DMS153 treated with DMSO at 0.1 percent for 48 hours (cell line): Measurements from ENCODE around the gene SYTL3.
"Not testable (repeated sequence)": the region's sequence is repeated elsewhere in the genome, so short reads cannot be mapped to it uniquely, and the experiment has no call there.

Experiments
- DNase-seq: peaks from one replicate; lab custom pipeline; 2025; ENCODE audit not compliant: unreplicated experiment; lab: John Stamatoyannopoulos, UW

SYTL3 gene

GRCh38 chr6:158621694-158622544 lies 27.9 kb upstream of the SYTL3 start:
- no peak for DNase-seq

GRCh38 chr6:158622545-158623190 lies 27.2 kb upstream of the SYTL3 start:
- DNase-seq: no peak

- no peak for DNase-seq
Measured at GRCh38 chr6:158624684-158625682, 24.9 kb upstream of the SYTL3 start.

GRCh38 chr6:158625881-158626305 lies 24.0 kb upstream of the SYTL3 start:
- DNase-seq: no peak

- no peak for DNase-seq
Measured at GRCh38 chr6:158626360-158627167, 23.3 kb upstream of the SYTL3 start.

- DNase-seq: no peak
Measured at GRCh38 chr6:158627168-158627939, 22.5 kb upstream of the SYTL3 start.

- no peak for DNase-seq
Measured at GRCh38 chr6:158627940-158628211, 22.0 kb upstream of the SYTL3 start.

- DNase-seq: no peak
Measured at GRCh38 chr6:158628542-158628941, 21.3 kb upstream of the SYTL3 start.

GRCh38 chr6:158629367-158630221 lies 20.3 kb upstream of the SYTL3 start:
- DNase-seq: no peak

- no peak for DNase-seq
Measured at GRCh38 chr6:158630938-158631616, 18.8 kb upstream of the SYTL3 start.

GRCh38 chr6:158631678-158632537 lies 17.9 kb upstream of the SYTL3 start:
- no peak for DNase-seq

GRCh38 chr6:158632538-158633119 lies 17.2 kb upstream of the SYTL3 start:
- not testable (repeated sequence) for DNase-seq

GRCh38 chr6:158633127-158633526 lies 16.7 kb upstream of the SYTL3 start:
- DNase-seq: no peak

GRCh38 chr6:158634695-158635426 lies 15.0 kb upstream of the SYTL3 start:
- no peak for DNase-seq

- no peak for DNase-seq
Measured at GRCh38 chr6:158635427-158636073, 14.3 kb upstream of the SYTL3 start.

- no peak for DNase-seq
Measured at GRCh38 chr6:158636778-158637177, 13.1 kb upstream of the SYTL3 start.
